ENCODE measurements around the gene MARCHF3.
"Not testable (repeated sequence)": the region's sequence is repeated elsewhere in the genome, so short reads cannot be mapped to it uniquely, and the experiment has no call there.

Gene MARCHF3

DNA sequence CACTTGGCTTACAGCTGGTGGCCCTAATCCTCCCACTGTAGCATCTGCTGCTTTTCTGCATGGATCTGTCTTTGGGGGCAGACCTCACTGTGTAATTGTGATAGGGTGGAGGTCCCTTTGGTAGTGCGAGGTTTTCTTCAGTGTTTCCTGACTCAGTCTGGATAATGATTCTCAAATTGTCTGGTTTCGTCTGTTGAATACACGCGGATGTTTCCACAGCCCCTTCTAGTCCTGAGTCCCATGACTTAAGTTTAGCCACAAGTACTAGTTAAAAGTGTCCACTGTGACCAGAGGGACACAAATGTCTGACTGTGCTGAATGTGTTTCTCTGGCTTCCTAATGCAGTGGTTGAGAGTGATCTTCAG lies 182.9 kb downstream of the MARCHF3 start:
- DNase-seq (ENCODE audit: low spot score): no peak

DNA sequence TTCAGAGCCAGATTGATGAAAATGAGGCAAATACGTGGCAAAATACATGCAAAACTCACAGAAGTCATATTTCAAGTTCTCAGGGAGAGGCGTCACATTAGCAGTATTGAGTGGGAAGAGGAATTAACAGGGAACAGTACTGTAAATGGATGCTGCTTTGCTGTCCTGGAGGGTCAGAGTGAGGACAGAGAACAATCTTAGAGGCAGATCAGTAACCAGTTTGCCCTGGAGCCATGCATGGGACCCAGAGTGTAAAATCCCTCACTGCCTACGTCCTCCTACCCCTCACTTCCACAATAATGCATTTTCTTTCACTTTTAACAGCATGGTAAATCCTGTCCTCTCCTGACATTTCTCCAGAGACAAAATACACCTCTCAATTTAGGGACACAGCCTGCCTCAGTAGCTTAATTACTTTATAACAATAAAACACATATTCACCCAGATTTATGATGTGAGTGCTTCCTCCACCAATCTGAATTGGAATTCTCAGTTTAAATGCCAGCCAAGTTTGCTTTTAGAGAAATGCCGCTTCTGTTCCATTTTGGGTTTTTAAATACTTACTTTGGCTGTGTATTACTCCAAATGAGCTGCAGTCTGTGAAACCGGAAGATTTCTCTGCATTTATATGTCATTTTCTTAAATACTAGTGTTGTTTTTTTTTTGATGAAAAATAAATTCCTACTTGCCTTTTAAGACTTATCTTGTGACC lies 183.5 kb downstream of the MARCHF3 start:
- no peak for DNase-seq (ENCODE audit: low spot score)

DNA sequence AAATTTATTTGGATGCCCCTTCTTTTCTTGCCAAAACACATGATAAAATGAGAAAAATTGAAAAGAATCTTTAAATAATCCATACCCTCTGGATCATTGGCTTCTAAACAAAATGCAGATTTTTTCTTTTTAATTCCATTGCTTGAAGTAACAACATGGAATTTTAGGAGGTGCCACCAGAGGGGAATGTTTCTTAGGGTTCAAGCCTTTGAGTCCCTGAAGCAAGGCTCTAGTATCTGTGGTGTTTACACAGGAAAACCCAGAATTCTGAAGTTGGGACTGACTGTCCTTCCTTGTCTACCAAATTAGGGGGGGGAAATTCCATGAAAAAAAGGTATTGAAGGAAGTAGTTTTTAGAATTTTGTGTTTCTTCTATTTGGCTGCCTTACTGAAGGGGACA lies 184.0 kb downstream of the MARCHF3 start:
- no peak for DNase-seq (ENCODE audit: low spot score)

DNA sequence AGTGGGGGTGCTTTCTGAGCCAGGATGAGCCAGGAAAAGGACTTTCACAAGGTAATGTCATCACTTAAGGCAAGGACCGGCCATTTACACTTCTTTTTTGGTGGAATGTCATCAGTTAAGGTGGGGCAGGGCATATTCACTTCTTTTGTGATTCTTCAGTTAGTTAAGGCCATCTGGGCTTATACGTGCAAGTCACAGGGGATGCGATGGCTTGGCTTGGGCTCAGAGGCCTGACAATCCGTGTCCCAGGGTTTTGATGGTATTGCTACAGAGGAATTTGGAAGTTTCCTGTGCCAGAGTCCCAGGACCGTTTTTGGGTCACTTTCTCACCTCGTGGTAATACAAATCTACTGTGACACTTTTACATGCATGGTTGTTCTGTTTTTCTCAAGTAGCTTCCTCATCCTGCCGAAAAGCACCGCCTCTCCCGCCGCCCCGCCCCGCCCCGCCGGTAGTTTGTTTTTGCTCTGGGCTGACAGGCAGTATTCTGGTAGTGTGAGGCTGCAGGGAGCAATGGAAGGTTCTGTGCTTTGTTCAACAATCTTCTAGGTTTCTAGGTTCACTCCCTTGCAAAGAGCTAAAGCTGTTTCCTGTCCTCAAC lies 184.8 kb downstream of the MARCHF3 start:
- peak; percentile 85 for DNase-seq (ENCODE audit: low spot score)

DNA sequence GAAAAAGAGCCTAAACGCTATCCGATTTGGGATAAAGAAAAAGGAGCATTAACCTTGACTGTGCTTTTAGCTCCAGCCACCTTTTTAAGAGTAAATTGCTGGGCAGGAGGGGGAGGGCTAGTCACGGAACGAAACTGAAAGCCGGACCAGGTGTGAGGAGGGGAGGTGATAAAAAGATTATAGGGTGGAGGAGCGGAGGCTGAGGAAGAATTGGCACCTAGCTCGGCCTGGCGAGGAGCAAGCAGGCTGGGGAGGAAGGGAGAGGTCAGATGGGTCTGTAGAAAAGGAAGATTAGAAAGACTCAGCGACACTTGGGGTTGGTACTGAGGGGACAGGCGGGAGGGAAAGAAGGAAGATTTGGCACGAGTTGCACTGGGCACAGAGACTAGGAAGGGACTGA lies 187.0 kb downstream of the MARCHF3 start:
- not testable (repeated sequence) for DNase-seq (ENCODE audit: low spot score)

DNA sequence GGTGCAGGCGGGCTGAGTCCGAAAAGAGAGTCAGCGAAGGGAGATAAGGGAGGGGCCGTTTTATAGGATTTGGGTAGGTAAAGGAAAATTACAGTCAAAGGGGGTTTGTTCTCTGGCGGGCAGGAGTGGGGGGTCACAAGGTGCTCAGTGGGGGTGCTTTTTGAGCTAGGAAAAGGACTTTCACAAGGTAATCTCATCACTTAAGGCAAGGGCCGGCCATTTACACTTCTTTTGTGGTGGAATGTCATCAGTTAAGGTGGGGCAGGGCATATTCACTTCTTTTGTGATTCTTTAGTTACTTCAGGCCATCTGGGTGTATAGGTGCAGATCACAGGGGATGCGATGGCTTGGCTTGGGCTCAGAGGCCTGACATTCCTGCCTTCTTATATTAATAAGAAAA lies 191.0 kb downstream of the MARCHF3 start:
- not testable (repeated sequence) for DNase-seq (ENCODE audit: low spot score)

DNA sequence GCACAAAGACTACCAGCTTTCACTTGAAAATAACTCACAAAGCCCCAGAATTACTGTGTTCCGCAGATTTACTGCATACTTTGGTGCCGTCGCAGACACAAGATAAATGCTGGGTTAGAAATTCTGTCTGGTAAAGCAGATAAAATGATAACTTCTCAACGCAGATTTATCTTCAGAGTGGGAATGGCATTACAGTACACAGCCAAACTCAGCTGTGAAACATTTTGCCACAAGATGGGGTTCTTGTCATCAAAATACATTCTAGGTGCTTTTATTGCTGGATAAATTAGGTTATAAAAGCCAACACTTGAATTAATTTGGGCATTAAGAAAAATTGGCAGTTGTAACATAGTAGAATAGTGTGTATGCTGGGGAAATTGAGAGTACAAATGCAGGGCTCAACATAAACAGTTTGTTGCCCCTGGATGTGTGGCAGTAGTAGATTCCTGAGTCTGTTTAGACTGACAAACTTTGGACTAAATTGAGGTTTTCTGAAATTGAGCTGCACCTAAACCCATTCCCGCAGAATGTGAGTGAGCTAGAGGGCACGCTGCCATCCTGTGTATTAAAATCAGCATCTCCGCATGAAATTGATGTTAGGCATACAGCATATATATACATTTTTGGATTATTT lies 192.3 kb downstream of the MARCHF3 start:
- no peak for DNase-seq (ENCODE audit: low spot score)

DNA sequence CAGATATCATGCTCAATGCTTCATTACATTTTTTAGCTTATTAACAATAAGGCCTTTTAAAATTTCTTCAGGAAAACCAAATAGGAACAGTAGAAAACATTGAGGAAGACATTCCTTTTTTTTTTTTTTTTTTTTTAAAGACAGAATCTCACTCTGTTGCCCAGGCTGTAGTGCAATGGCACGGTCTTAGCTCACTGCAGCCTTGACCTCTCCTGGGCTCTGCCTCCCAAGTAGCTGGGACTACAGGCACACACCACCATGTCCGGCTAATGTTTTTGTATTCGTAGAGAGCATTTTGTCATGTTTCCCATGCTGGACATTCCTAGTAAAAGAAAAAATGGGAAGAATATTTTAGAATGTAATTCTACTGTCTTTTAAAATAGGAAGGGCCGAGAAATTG lies 193.1 kb downstream of the MARCHF3 start:
- DNase-seq (ENCODE audit: low spot score): no peak

DNA sequence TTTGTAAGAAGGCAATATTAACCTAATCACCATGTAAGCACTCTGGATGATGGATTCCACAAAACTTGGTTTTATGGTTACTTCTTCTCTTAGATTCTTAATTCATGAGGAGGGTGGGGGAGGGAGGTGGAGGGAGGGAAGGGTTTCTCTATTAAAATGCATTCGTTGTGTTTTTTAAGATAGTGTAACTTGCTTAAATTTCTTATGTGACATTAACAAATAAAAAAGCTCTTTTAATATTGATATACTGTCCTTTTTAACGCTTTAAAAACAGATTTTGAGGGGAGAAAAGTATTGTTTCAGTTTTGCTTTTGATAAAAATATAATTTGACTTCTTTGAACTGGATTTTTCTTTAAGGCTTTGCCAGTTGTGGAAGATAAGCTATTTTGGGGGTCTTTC lies 193.6 kb downstream of the MARCHF3 start:
- no peak for DNase-seq (ENCODE audit: low spot score)

DNA sequence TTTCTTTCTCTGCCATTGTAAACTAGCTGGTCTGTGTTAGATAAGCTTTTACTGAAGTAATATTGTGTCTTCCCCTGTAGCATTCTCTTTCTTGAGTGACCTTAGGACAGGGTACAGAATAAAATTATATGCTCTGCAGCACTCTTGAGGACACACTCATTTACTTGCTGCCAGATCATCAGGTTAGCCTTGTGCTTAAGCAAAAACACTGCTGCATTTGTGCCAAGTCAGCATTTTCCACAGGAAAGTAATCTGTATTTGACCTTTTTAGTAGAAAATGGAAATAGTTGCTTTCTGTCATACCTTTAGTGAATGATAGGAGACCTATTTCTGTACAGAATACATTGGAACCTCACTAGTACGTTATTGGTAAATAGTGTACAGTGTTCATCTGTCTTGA lies 199.2 kb downstream of the MARCHF3 start:
- DNase-seq (ENCODE audit: low spot score): no peak

DNA sequence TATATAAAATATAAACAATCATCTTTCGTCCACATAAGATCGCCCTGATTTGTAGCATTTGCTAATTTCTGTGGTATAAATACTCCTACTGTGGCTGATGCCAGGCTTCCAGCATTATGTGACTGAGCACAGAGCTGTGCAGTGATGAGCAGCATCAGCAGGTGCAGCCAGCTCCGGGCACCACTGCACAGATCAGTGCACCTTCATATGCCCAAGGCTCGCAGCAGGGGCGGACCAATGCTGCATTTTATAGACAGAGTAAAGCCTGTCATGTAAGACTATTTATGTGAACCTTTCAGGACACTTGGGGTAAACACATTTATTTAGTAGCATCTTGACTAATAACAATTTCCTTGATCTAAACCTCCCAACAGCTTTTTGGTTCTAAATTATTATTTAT lies 200.3 kb downstream of the MARCHF3 start:
- no peak for DNase-seq (ENCODE audit: low spot score)

DNA sequence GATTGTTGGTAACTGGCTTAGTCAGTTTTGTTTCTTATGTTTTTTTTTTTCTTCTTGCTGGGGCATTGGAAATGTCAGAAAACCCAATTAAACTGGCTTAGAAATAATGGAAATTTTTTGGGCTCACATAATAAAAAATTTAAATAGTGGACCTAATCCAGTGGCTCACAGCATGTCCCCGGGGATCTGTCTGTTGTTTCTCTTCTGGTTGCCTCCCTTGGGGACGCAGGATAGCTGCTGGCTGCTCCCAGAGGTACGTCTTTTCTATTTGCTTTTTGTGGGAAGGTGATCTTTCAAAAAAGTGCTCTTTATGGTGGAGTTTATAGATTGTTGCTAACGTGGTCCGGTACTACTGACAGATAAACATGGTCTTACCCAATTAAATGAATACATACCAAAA lies 201.3 kb downstream of the MARCHF3 start:
- no peak for DNase-seq (ENCODE audit: low spot score)

DNA sequence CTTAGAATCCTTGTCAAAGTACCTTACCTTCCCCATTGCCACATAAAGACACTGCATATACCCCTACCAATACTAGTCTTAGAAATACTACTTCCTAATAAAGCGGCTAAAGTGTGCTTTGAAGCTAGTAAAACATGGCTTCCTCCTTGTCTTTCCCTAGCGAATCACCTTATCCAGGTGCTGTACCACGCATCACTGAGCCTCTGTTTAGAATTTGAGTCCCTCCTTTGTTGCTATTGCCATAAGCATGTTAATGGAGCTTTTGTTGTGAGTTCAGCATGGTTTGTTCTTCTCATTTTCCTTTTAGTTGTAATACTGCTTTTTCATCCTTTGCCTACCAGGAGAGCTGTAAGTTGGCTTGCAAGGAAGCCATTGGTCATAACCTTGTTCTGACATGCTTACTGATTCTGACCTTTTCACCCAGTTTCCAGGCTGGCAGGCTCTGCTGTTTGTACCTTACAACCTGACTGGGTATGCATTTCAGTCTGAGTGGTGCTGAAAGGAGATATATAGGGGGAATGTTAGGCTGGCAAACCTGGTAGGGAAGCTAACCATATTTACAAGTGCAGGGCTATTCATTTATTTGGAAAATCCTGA lies 203.6 kb downstream of the MARCHF3 start:
- no peak for DNase-seq (ENCODE audit: low spot score)

DNA sequence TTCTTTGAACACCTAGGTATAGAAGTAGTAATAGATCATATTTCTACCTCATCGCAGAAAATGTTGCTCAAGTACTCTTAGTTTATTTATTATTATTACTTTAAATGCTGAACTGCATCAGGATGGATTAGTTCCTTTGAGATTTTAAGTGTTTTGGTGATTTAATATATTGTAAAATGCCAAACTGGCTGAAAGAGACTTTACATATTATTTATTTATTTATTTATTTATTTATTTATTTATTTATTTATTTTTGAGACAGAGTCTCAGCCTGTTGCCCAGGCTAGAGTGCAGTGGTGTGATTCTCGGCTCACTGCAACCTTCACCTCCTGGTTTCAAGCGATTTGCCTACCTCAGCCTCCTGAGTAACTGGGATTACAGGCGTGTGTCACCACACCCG lies 211.1 kb downstream of the MARCHF3 start:
- DNase-seq (ENCODE audit: low spot score): no peak

DNA sequence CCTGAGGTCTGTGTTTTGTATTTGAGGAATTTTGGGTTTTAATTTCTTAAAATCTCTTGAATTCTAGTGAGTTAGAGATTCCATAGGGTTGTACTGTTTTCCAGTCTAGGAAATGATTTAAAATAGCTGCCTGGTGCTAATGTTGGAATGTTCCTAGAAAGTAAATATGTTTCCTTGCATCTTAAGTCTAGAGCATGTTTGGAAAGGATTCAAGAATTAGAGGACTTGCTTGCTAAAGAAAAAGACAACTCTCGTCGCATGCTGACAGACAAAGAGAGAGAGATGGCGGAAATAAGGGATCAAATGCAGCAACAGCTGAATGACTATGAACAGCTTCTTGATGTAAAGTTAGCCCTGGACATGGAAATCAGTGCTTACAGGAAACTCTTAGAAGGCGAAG lies 211.6 kb downstream of the MARCHF3 start:
- DNase-seq (ENCODE audit: low spot score): no peak

Measured in germinal center (tissue), 1 donor.